Suprapubic skin (tissue), 4 donors: ENCODE results near the gene PTPRN2. TPM values are rescaled to one million over a fixed set of nuclear protein-coding genes. Genes with fewer than 3 reads are reported as not detected.

ENCODE experiments used
- DNase-seq, 2 donors: peaks; one replicate each; pipeline ENCODE4 v3.0.0-alpha.2; 2019; ENCODE audit warnings: low spot score in 2 of 2
- H3K27ac ChIP-seq: fragments of 200-600 bp; sonication (generic); one replicate; pipeline ENCODE4 v1.5.1; 2019
- H3K27me3 ChIP-seq: fragments of 200-600 bp; sonication (generic); one replicate; pipeline ENCODE4 v1.5.1; 2019
- H3K36me3 ChIP-seq: fragments of 200-600 bp; sonication (generic); one replicate; pipeline ENCODE4 v1.5.1; 2019
- H3K4me1 ChIP-seq: fragments of 200-600 bp; sonication (generic); one replicate; pipeline ENCODE4 v1.5.1; 2019
- H3K4me3 ChIP-seq: fragments of 200-600 bp; sonication (generic); one replicate; pipeline ENCODE4 v1.5.1; 2019; ENCODE audit warnings: mild to moderate bottlenecking
- H3K9me3 ChIP-seq: fragments of 200-600 bp; sonication (generic); one replicate; pipeline ENCODE4 v1.5.1; 2019
- EP300 ChIP-seq: sonication (generic); formaldehyde crosslinking; IDR thresholded peaks from one replicate; pipeline ENCODE4 v1.6.1; 2017; ENCODE audit warnings: antibody characterized with exemption
- POLR2A ChIP-seq, 2 donors: fragments of 450-650 bp; IDR thresholded peaks; one replicate each; pipeline ENCODE4 v1.6.1; 2017; ENCODE audit warnings: antibody characterized with exemption in 2 of 2, mild to moderate bottlenecking in 2 of 2, moderate library complexity in 2 of 2
- POLR2AphosphoS5 ChIP-seq, 3 donors: sonication (generic); formaldehyde crosslinking; IDR thresholded peaks; one replicate each; pipeline ENCODE4 v1.6.1; 2017; ENCODE audit warnings: antibody characterized with exemption in 3 of 3
- WGBS: methylation state at CpG from one replicate; pipeline ENCODE4 v1.1.5; 2018; 5-methylcytosine and 5-hydroxymethylcytosine counted together
- total RNA-seq, 4 donors: library from RNA; depleted of rRNA; stranded (reverse); fragments of >200 nt; gene quantifications; one replicate each; pipeline ENCODE4 v1.1.0, GENCODE V29; 2016
- TF ChIP-seq, protein P1 (sequence below), 2 donors: fragments of 200-600 bp in 1 of 2; fragments of 450-650 bp in 1 of 2; sonication (generic) in 1 of 2; IDR thresholded peaks; one replicate each; pipeline ENCODE4 v1.5.1; 2016 to 2019; ENCODE audit warnings: antibody characterized with exemption in 2 of 2, mild to moderate bottlenecking in 1 of 2, moderate library complexity in 1 of 2

Gene PTPRN2
- total RNA-seq, 4 donors from 2014 or later, result 0.23 to 1.8 (median 1.3) TPM

DNA sequence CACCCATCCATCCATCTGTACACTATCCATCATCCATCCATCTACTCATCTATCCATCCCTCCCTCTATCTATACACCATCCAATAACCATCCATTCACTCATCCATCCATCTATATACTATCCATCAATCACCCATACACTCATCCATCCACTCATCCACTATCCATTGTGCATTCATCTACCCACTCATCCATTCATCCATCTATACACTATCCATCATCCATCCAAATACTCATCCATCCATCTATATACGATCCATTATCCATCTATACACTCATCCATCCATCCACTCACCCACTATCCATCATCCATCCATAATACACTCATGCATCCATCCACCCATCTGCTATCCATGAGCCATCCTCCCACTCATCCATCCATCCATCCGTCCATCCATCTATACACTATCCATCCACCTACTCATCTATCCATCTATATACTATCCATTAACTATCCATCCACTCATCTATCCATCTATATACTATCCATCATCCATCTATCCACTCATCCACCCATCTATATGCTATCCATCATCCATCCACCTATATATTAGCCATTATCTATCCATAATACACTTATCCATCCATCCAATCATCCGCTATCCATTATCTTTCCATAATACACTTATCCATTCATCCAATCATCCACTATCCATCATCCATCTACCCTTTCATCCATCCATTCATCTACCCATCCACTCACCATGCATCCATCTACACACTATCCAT is 765.5 kb downstream of the PTPRN2 start:
- Histone ChIP-seq H3K36me3 (no peaks in the 10 kb centered on the region), H3K27me3 (no peaks in the 10 kb centered on the region), H3K9me3 (no peaks in the 10 kb centered on the region), H3K4me3 (no peak overlapping the region), H3K4me1 (no peaks in the 10 kb centered on the region), H3K27ac (no peak overlapping the region)
- no peak for DNase-seq
- TF ChIP-seq POLR2AphosphoS5 (IDR thresholded peaks at IDR 0.05), result no peak
- TF ChIP-seq, protein P1, sequence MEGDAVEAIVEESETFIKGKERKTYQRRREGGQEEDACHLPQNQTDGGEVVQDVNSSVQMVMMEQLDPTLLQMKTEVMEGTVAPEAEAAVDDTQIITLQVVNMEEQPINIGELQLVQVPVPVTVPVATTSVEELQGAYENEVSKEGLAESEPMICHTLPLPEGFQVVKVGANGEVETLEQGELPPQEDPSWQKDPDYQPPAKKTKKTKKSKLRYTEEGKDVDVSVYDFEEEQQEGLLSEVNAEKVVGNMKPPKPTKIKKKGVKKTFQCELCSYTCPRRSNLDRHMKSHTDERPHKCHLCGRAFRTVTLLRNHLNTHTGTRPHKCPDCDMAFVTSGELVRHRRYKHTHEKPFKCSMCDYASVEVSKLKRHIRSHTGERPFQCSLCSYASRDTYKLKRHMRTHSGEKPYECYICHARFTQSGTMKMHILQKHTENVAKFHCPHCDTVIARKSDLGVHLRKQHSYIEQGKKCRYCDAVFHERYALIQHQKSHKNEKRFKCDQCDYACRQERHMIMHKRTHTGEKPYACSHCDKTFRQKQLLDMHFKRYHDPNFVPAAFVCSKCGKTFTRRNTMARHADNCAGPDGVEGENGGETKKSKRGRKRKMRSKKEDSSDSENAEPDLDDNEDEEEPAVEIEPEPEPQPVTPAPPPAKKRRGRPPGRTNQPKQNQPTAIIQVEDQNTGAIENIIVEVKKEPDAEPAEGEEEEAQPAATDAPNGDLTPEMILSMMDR (IDR thresholded peaks at IDR 0.05), result no peak
- TF ChIP-seq POLR2A (IDR thresholded peaks at IDR 0.05), result no peak
- no peak for TF ChIP-seq EP300
- WGBS, result 89% methylated on average over 3 of the region's 3 CpGs

DNA sequence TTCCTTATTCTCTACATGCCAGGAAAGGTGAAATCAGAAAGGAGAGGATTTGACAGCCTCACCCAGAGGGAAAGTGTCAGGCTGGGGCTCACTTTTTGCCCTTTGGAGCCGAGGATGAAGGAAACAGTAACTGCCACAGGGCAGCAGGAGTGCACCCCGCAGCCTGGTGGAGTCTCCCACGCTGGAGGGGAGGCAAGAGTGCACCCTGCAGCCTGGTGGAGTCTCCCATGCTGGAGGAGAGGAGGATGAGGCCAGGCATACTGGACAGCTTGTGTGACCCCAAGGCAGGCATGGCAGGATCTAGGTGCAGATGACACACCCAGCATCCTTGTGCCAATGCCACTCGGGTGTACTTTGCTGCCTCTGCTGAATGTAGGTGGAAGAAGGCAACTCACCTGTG is 766.8 kb downstream of the PTPRN2 start:
- Histone ChIP-seq H3K9me3 (no peaks in the 10 kb centered on the region), H3K27ac (no peak overlapping the region)
- WGBS, result 78% methylated on average over 4 of the region's 4 CpGs

DNA sequence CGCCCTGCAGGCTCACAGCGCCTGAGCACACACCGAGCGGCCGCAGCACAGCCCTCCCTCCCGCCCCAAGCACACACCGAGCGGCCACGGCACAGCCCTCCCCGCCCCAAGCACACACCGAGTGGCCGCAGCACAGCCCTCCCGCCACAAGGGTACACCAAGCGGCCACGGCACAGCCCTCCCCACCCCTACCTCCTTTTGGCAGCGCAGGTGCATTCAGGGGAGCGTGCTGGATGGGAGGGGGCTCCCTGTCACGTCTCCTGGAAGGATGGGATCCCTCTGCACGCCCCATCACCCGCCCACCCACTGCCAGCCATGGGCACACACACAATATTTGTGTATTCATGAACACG is 768.2 kb downstream of the PTPRN2 start:
- no peak overlapping the region for H3K4me3 ChIP-seq
- WGBS, result 58% methylated on average over 4 of the region's 21 CpGs
- no peak for DNase-seq
- H3K9me3 ChIP-seq, result no peaks in the 10 kb centered on the region
- H3K27me3 ChIP-seq, result no peaks in the 10 kb centered on the region
- no peaks in the 10 kb centered on the region for H3K4me1 ChIP-seq
- H3K36me3 ChIP-seq, result no peaks in the 10 kb centered on the region
- no peak for TF ChIP-seq POLR2AphosphoS5 (IDR thresholded peaks at IDR 0.05)
- H3K27ac ChIP-seq, result no peak overlapping the region

More for the DNA sequence above, 766.8 kb downstream of the PTPRN2 start:
- TF ChIP-seq POLR2AphosphoS5 (IDR thresholded peaks at IDR 0.05) (no peak), POLR2A (IDR thresholded peaks at IDR 0.05) (no peak), EP300 (no peak)
- TF ChIP-seq, protein P1 (IDR thresholded peaks at IDR 0.05), result no peak
- no peak for DNase-seq
- Histone ChIP-seq H3K4me3 (no peak overlapping the region), H3K36me3 (no peaks in the 10 kb centered on the region), H3K4me1 (no peaks in the 10 kb centered on the region), H3K27me3 (no peaks in the 10 kb centered on the region)

DNA sequence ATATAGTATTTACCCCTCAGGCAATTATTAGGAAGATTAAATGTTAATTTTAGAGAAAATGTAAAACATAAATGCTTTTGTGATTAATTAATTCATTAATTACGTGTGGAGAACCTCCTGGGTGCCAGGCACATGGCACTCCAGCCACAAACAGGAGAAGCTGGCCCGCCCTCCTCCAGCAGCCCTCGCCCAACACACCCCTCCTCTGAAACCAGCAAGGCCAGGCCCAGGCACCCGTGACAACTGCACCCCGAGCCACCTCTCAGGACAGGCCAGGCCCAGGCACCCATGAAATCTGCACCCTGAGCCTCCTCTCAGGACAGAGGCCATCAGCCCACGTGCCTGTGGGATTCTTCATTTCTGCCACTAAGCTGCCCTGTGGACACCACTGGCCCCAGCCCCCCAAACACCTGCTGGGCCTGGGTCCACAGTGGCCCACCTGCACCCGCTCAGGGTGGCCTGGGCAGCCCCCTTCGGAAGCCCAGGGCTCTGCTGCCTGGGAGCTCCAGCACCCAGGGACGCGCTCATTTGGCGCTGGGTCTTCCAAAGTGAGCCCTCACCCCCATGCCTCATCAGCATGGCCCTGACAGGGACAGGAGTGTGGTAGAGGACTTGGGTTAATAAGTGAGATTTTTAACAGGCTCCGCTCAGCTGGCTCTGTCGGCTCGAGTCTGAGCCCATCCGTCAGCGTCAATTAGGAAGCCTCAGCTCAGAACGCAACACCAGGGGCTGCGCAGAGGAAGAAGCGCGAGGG is 768.7 kb downstream of the PTPRN2 start:
- no peaks in the 10 kb centered on the region for H3K4me1 ChIP-seq
- H3K9me3 ChIP-seq, result no peaks in the 10 kb centered on the region
- WGBS, result 71% methylated on average over 4 of the region's 20 CpGs
- H3K4me3 ChIP-seq, result no peak overlapping the region
- TF ChIP-seq POLR2A (IDR thresholded peaks at IDR 0.05), result no peak
- no peak for TF ChIP-seq EP300
- H3K36me3 ChIP-seq, result no peaks in the 10 kb centered on the region
- no peak overlapping the region for H3K27ac ChIP-seq
- no peaks in the 10 kb centered on the region for H3K27me3 ChIP-seq
- DNase-seq, result no peak

DNA sequence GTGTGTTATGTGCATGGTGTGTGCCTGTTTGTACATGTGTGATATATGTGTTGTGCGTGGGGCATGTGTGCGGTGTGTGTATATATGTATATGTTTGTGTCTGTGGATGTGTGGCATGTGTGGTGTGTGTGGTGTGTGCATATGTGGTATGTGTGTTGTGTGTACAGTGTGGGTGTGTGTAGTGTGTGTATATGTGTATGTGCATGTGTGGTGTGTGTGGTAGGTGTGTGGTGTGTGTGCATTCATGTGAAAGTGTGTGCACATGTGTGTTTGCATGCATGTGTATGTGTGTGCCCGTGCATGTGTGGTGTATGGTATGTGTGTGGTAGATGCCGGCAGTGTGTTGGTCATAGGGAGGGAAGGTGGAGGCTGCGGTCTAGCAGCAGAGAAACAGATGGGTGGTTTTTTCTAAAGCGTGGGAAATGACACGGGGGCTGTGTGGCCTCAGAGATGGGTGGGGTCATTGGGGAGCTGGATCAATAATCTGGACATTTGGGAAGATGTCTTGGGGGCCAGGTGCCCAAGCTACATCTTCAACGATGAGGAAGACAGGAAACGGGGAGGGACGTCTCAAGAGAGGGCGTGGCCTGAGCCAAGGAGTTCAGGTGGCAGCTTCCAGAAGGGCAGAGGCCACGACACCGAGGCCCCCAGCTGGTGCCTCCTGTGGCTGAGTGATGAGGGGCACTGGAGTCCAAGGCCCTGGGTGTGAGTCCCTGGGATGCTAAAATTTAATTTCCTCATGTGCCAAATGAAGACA is 769.5 kb downstream of the PTPRN2 start:
- Histone ChIP-seq H3K4me1 (no peaks in the 10 kb centered on the region), H3K36me3 (no peaks in the 10 kb centered on the region), H3K4me3 (no peak overlapping the region), H3K9me3 (no peaks in the 10 kb centered on the region), H3K27me3 (no peaks in the 10 kb centered on the region), H3K27ac (no peak overlapping the region)
- DNase-seq, result no peak
- 78% methylated on average over 13 of the region's 13 CpGs for WGBS
- no peak for TF ChIP-seq POLR2A (IDR thresholded peaks at IDR 0.05)
- TF ChIP-seq EP300, result no peak
- no peak for TF ChIP-seq POLR2AphosphoS5 (IDR thresholded peaks at IDR 0.05)
- TF ChIP-seq, protein P1 (IDR thresholded peaks at IDR 0.05), result no peak

DNA sequence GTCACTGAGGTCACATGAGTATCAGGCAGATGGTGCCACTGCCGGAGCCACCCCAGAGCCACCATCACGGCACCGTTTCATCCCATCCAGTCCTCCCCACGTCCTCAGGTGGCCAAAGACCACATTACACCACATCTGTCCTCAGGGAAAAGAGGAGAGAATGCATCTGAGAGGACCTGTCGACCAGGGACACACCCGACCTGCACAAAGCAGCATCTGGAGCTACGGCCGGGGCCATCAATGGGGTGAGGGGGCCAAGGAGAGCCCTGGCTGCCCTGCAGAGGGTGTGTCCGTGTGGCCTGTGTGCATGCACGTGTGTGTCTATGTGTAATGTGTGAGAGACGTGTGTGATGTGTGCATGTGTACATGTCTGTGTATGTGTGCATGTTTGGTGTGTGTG is 770.2 kb downstream of the PTPRN2 start:
- Histone ChIP-seq H3K27me3 (no peaks in the 10 kb centered on the region), H3K27ac (no peak overlapping the region), H3K36me3 (no peaks in the 10 kb centered on the region), H3K9me3 (no peaks in the 10 kb centered on the region), H3K4me1 (no peaks in the 10 kb centered on the region), H3K4me3 (no peak overlapping the region)
- TF ChIP-seq POLR2AphosphoS5 (IDR thresholded peaks at IDR 0.05) (no peak), POLR2A (IDR thresholded peaks at IDR 0.05) (no peak), EP300 (no peak)
- WGBS, result 72% methylated on average over 11 of the region's 11 CpGs
- no peak for DNase-seq
